Measurements from ENCODE around the gene GRIN2B.

The GRIN2B gene

DNA sequence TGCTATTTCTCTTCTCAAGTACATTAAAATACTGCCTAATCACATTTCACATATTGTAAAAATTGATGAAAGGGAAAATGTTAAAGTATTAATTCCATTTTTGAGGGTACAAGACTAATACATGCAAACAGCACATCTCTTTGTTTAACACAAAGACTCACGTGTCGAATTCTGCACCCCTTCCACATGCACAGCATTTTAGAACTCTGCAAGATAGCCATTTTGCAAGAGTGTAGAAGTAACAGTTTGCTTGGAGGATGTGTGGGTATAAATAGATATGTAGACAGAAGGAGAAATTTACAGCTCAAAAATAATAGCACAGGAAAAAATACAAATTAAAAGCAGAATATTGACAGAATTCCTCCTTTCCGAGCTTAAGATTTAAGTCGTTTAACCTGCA is 2.5 kb downstream of the GRIN2B start:
- no peak overlapping the region for H2AFZ ChIP-seq (ENCODE audit: low read depth, low read length)
- no peaks in the 10 kb centered on the region for H4K20me1 ChIP-seq (ENCODE audit: insufficient read depth, low read length)
- no peak overlapping the region for H3K9ac ChIP-seq (ENCODE audit: low read length)
- TF ChIP-seq EZH2phosphoT487 (IDR thresholded peaks at IDR 0.05; ENCODE audit: low read depth) = no peak
- TF ChIP-seq, protein P1, sequence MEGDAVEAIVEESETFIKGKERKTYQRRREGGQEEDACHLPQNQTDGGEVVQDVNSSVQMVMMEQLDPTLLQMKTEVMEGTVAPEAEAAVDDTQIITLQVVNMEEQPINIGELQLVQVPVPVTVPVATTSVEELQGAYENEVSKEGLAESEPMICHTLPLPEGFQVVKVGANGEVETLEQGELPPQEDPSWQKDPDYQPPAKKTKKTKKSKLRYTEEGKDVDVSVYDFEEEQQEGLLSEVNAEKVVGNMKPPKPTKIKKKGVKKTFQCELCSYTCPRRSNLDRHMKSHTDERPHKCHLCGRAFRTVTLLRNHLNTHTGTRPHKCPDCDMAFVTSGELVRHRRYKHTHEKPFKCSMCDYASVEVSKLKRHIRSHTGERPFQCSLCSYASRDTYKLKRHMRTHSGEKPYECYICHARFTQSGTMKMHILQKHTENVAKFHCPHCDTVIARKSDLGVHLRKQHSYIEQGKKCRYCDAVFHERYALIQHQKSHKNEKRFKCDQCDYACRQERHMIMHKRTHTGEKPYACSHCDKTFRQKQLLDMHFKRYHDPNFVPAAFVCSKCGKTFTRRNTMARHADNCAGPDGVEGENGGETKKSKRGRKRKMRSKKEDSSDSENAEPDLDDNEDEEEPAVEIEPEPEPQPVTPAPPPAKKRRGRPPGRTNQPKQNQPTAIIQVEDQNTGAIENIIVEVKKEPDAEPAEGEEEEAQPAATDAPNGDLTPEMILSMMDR (IDR thresholded peaks at IDR 0.05; ENCODE audit: low read depth, low read length) = no peak
- no peak overlapping the region for H3K4me3 ChIP-seq (ENCODE audit: low read length)
- H3K27ac ChIP-seq (ENCODE audit: low read length) = no peak overlapping the region
- H3K9me3 ChIP-seq (ENCODE audit: insufficient read depth, low read length) = no peaks in the 10 kb centered on the region
- peaks cover 41% of the 10 kb centered on the region for H3K27me3 ChIP-seq (ENCODE audit: low read depth, low read length)
- no peaks in the 10 kb centered on the region for H3K79me2 ChIP-seq (ENCODE audit: low read length)
- H3K4me2 ChIP-seq (ENCODE audit: low read length) = no peak overlapping the region
- no peaks in the 10 kb centered on the region for H3K36me3 ChIP-seq (replicated peaks; ENCODE audit: low read depth, low read length)
- H3K4me1 ChIP-seq (ENCODE audit: low read length) = no peaks in the 10 kb centered on the region

DNA sequence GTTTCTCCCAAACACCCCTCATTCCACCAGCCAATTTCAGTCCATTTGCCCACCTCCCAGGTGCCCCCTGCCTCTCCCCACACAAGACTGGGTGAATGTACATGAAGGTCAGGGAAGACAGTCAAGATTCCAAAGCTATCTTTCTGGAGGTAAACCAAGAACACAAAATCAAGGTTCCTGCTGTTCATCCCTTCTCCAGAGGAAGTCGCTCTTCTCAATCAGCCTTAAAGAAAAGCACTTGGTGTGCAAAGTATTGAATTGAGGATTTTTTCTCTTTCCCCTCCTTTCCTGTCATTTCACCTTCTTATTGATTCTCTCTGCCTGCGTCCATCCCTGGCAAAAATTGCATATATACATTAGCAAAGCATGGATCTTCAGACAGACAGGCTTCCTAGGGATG is 4.5 kb downstream of the GRIN2B start:
- no peak for TF ChIP-seq EZH2phosphoT487 (IDR thresholded peaks at IDR 0.05; ENCODE audit: low read depth)
- TF ChIP-seq, protein P1 (IDR thresholded peaks at IDR 0.05; ENCODE audit: low read depth, low read length) = no peak
- Histone ChIP-seq H3K79me2 (ENCODE audit: low read length) (no peaks in the 10 kb centered on the region), H3K4me1 (ENCODE audit: low read length) (no peaks in the 10 kb centered on the region), H2AFZ (ENCODE audit: low read depth, low read length) (no peak overlapping the region), H4K20me1 (ENCODE audit: insufficient read depth, low read length) (no peaks in the 10 kb centered on the region), H3K9me3 (ENCODE audit: insufficient read depth, low read length) (no peaks in the 10 kb centered on the region), H3K27ac (ENCODE audit: low read length) (no peak overlapping the region), H3K9ac (ENCODE audit: low read length) (no peak overlapping the region), H3K36me3 (replicated peaks; ENCODE audit: low read depth, low read length) (no peaks in the 10 kb centered on the region), H3K4me3 (ENCODE audit: low read length) (no peak overlapping the region), H3K27me3 (ENCODE audit: low read depth, low read length) (peaks cover 47% of the 10 kb centered on the region), H3K4me2 (ENCODE audit: low read length) (no peak overlapping the region)

DNA sequence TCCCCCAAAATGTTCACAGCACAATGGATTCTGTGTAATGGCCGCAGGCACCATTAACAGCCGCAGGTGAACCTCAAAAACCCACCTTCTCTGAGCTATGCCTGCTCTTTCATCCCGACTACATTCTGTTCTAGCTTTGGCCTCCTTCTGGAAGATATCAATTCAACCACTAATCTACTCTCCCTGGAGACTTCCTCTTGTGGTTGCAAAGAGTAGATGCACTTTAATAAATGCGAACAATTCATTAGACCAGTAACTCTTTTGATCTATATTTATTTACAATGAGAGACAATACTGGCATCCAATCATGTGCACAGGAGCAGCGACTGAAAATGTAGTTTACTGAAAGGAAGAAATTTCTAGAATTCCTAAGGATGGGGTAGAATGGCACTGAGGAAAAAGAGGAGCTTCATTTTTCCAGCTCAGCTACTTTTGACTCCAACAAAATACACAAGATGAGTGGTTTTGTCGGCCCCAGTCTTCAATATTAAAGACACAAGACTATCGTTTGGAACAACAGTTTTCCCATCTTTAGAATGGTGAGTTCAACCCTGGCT is 5.3 kb downstream of the GRIN2B start:
- TF ChIP-seq, protein P1 (IDR thresholded peaks at IDR 0.05; ENCODE audit: low read depth, low read length) = no peak
- no peak for TF ChIP-seq EZH2phosphoT487 (IDR thresholded peaks at IDR 0.05; ENCODE audit: low read depth)
- Histone ChIP-seq H3K9me3 (ENCODE audit: insufficient read depth, low read length) (no peaks in the 10 kb centered on the region), H3K36me3 (replicated peaks; ENCODE audit: low read depth, low read length) (no peaks in the 10 kb centered on the region), H2AFZ (ENCODE audit: low read depth, low read length) (no peak overlapping the region), H3K79me2 (ENCODE audit: low read length) (no peaks in the 10 kb centered on the region), H4K20me1 (ENCODE audit: insufficient read depth, low read length) (no peaks in the 10 kb centered on the region), H3K27me3 (ENCODE audit: low read depth, low read length) (peaks cover 53% of the 10 kb centered on the region), H3K27ac (ENCODE audit: low read length) (no peak overlapping the region), H3K9ac (ENCODE audit: low read length) (no peak overlapping the region), H3K4me2 (ENCODE audit: low read length) (no peak overlapping the region), H3K4me3 (ENCODE audit: low read length) (no peak overlapping the region), H3K4me1 (ENCODE audit: low read length) (no peaks in the 10 kb centered on the region)

DNA sequence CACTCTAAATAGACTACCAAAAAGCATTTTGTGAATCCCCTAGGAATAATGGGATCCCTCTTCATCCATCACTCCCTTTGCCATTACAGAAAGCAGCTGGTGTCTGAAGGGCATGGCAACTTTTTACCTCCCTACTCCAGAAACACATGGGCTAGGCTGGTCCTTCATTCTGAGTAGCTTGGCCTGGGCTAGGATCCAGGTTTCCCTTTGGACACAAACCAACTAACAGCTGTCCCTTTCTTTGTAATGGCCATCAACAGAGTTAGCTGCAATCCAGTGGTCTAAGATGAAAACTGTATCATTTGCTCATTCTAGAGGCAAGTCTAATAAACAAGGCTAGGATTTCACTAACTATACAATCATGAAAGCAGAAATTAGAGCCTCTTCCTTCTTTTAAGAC is 7.4 kb downstream of the GRIN2B start:
- Histone ChIP-seq H3K4me1 (ENCODE audit: low read length) (no peaks in the 10 kb centered on the region), H3K27ac (ENCODE audit: low read length) (no peak overlapping the region), H3K9me3 (ENCODE audit: insufficient read depth, low read length) (no peaks in the 10 kb centered on the region), H2AFZ (ENCODE audit: low read depth, low read length) (no peak overlapping the region), H3K4me3 (ENCODE audit: low read length) (no peak overlapping the region), H4K20me1 (ENCODE audit: insufficient read depth, low read length) (no peaks in the 10 kb centered on the region), H3K4me2 (ENCODE audit: low read length) (no peak overlapping the region), H3K9ac (ENCODE audit: low read length) (no peak overlapping the region), H3K79me2 (ENCODE audit: low read length) (no peaks in the 10 kb centered on the region), H3K27me3 (ENCODE audit: low read depth, low read length) (peaks cover 60% of the 10 kb centered on the region), H3K36me3 (replicated peaks; ENCODE audit: low read depth, low read length) (no peaks in the 10 kb centered on the region)
- TF ChIP-seq, protein P1 (IDR thresholded peaks at IDR 0.05; ENCODE audit: low read depth, low read length) = no peak
- TF ChIP-seq EZH2phosphoT487 (IDR thresholded peaks at IDR 0.05; ENCODE audit: low read depth) = no peak

All from OCI-LY3 (cell line).